ENCODE results near the gene RNF213. TPM values are rescaled to one million over a fixed set of nuclear protein-coding genes. Genes with fewer than 3 reads are reported as not detected.

Gene RNF213
- total RNA-seq: 100 to 1,000 TPM in 2 of 3 donors, 10 to 100 TPM in 1; 96.0 to 111 (median 101) TPM

DNA sequence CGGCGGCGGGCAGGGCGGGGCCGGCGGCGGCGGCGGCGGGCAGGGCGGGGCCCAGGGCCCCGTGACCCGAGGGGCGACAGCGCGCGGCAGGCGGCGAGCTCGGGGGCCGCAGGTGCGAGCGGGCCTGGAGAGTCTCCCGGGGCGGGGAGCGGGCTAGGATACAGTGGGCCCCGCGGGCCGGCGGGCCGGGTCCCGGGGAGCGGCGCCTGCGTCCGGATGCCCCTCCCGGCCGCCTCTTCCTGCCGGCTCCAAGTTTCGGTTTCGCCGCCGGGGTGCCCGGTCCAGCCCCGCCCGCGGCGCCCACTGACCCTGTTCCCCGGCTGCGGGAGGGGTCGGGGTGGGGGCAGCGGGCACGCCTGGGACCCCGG is at the start of gene RNF213:
TSS of gene RNF213 (plus strand) at position 62 of the 368 bp plus-strand sequence. CDS start 2,830 bp downstream, outside the sequence.
- Histone ChIP-seq H3K4me1 (peaks cover 15 to 16% of the 10 kb centered on the region in 2 donors), H3K36me3 (no peaks in the 10 kb centered on the region), H3K27me3 (no peaks in the 10 kb centered on the region), H3K27ac (peak within 1 kb of the TSS; percentile 95 to 99), H3K4me3 (peak within 1 kb of the TSS; percentile 92 to 99 (median 98)), H3K9me3 (no peaks in the 10 kb centered on the region)
- DNase-seq (ENCODE audit: low spot score in 2 of 2): no peak
- no peak for TF ChIP-seq POLR2AphosphoS5 (IDR thresholded peaks at IDR 0.05)
- no peak for TF ChIP-seq POLR2A (IDR thresholded peaks at IDR 0.05)
- TF ChIP-seq CTCF (IDR thresholded peaks at IDR 0.05): no peak
- intact Hi-C loops (cut with DNase I; ENCODE audit: low total_unique reads): no loop called here

DNA sequence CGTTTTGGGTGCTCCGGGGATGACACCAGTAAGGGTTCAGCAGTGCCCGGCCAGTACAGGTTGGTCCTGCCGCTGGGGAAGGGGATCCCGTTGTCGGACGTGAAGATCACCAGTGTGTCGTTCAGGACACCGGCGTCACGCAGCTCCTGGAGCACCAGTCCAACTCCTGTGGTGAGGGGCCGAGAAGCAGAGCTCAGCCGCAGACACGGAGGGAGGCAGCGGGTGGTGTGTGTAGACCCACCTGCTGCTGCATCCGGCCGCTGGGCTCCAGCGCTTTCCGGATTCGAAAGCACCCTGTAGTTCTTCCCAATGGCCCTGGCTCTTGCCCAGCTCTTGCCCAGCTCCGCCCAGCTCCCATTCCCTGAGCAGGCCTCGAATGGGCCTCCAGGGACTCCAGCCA is 48.5 kb upstream of the RNF213 start:
- H3K27me3 ChIP-seq: no peaks in the 10 kb centered on the region
- H3K36me3 ChIP-seq: no peaks in the 10 kb centered on the region
- H3K9me3 ChIP-seq: no peaks in the 10 kb centered on the region
- DNase-seq (ENCODE audit: low spot score in 2 of 2): no peak
- H3K4me1 ChIP-seq: no peaks in the 10 kb centered on the region
- no peak for TF ChIP-seq POLR2AphosphoS5 (IDR thresholded peaks at IDR 0.05)
- no peak for TF ChIP-seq CTCF (IDR thresholded peaks at IDR 0.05)
- TF ChIP-seq POLR2A (IDR thresholded peaks at IDR 0.05): no peak
- H3K27ac ChIP-seq: no peak overlapping the region
- intact Hi-C loops (cut with DNase I; ENCODE audit: low total_unique reads): no loop called here
- H3K4me3 ChIP-seq: no peak overlapping the region

- Histone ChIP-seq H3K9me3 (no peaks in the 10 kb centered on the region), H3K4me3 (no peak overlapping the region), H3K36me3 (no peaks in the 10 kb centered on the region), H3K27ac (no peak overlapping the region), H3K27me3 (no peaks in the 10 kb centered on the region), H3K4me1 (no peaks in the 10 kb centered on the region)
- DNase-seq (ENCODE audit: low spot score in 2 of 2): no peak
- intact Hi-C loops (cut with DNase I; ENCODE audit: low total_unique reads): no loop called here
- TF ChIP-seq POLR2A (IDR thresholded peaks at IDR 0.05) (no peak), CTCF (IDR thresholded peaks at IDR 0.05) (no peak), POLR2AphosphoS5 (IDR thresholded peaks at IDR 0.05) (no peak)
Observed at GRCh38 chr17:80212511-80212910, 48.1 kb upstream of the RNF213 start.

DNA sequence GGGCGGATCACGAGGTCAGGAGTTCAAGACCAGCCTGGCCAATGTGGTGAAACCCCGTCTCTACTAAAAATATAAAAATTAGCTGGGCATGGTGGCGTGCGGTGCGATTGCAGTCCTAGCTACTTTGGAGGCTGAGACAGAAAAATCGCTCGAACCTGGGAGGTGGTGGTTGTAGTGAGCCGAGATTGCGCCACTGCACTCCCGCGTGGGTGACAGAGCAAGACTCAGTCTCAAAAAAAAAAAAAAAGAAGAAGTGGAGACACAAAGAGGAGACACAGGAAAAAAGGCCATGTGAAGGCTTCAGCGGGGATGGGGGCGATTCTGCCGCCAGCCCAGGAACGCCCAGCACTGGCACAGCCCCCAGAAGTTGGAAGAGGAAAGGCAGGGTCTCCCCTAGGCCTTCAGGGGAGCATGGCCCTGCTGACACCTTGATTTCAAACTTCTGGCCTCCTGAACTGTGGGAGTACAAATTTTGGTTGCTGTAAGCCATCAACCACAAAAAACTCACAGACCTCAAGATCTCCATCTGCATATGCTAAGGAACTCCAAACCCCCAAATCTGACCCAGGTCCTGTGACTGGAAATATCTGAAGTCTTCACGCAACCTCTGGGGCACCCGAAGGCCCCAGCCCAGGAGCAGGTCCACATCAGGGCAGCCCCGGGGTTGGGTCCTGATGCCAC is 47.5 kb upstream of the RNF213 start:
- DNase-seq (ENCODE audit: low spot score in 2 of 2): no peak
- H3K36me3 ChIP-seq: no peaks in the 10 kb centered on the region
- no peaks in the 10 kb centered on the region for H3K27me3 ChIP-seq
- TF ChIP-seq POLR2A (IDR thresholded peaks at IDR 0.05): no peak
- no peak for TF ChIP-seq CTCF (IDR thresholded peaks at IDR 0.05)
- no peak for TF ChIP-seq POLR2AphosphoS5 (IDR thresholded peaks at IDR 0.05)
- peak overlapping the region in 1 of 2 donors; percentile 43 for H3K27ac ChIP-seq
- no peaks in the 10 kb centered on the region for H3K9me3 ChIP-seq
- H3K4me1 ChIP-seq: peaks cover 0 to under 1% of the 10 kb centered on the region in 2 donors
- intact Hi-C loops (cut with DNase I; ENCODE audit: low total_unique reads): no loop called here
- no peak overlapping the region for H3K4me3 ChIP-seq

DNA sequence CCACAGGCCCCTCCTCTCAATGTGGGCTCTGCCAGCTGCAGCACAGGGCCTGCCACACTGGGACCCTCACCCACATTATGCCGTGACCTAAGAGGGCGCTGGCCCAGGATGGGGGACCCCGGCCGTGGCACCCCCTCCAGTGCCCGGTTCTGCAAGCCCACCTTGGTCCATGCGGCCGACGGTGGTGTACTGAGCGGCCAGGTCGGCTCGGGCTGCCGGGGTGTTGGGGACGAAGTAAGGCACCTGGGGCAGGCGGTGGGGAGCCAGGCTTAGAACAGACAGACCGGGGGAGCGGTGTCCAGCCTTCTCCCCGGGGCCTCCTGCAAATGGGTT is 47.0 kb upstream of the RNF213 start:
- H3K27ac ChIP-seq: peak overlapping the region in 1 of 2 donors; percentile 43
- TF ChIP-seq POLR2A (IDR thresholded peaks at IDR 0.05): no peak
- no peak for TF ChIP-seq CTCF (IDR thresholded peaks at IDR 0.05)
- TF ChIP-seq POLR2AphosphoS5 (IDR thresholded peaks at IDR 0.05): no peak

More for the DNA sequence above, 47.0 kb upstream of the RNF213 start:
- intact Hi-C loops (cut with DNase I; ENCODE audit: low total_unique reads): no loop called here
- H3K4me1 ChIP-seq: peaks cover 0 to 6% of the 10 kb centered on the region in 2 donors
- no peaks in the 10 kb centered on the region for H3K9me3 ChIP-seq
- H3K4me3 ChIP-seq: no peak overlapping the region
- no peaks in the 10 kb centered on the region for H3K27me3 ChIP-seq
- no peak for DNase-seq (ENCODE audit: low spot score in 2 of 2)
- no peaks in the 10 kb centered on the region for H3K36me3 ChIP-seq
